Right lobe of liver (tissue), 4 donors: ENCODE measurements around the gene GDPGP1.

ENCODE experiments used
- POLR2A ChIP-seq: fragments of 450-650 bp; IDR thresholded peaks from one replicate; pipeline ENCODE4 v1.6.1; 2017; ENCODE audit warnings: antibody characterized with exemption, mild to moderate bottlenecking
- TF ChIP-seq, protein P1 (sequence below), 4 donors: fragments of 200-600 bp in 3 of 4; fragments of 450-650 bp in 1 of 4; IDR thresholded peaks; one replicate each; pipeline versions ENCODE4 v1.5.1 to v1.8.0; 2016 to 2022; ENCODE audit warnings: antibody characterized with exemption in 4 of 4, mild to moderate bottlenecking in 2 of 4
- donor health status: DM: no; HTN: no; CAD: no.
- donor health status: DM: no; HTN: no; CAD: no.
- donor health status: DM: no; HTN: yes; CAD: no.

DNA sequence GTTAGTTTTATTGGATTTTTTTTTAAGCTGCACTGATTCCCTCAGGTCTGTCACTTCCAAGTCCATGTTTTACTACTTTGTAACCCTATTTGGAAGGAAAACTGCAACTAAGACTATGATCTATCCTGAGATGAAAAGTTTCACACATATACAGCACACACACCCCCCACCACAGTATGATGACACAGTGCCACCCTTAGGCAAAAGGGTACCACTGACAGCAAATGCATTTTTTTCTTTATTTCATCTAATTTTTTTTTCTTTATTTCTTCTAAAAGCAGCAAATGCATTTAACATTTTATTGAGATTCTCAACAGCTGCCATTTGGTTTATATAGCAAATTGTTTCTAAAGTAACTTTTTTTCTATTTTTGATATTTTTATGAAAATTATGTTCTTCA is 52.7 kb downstream of the GDPGP1 start:
- TF ChIP-seq, protein P1, sequence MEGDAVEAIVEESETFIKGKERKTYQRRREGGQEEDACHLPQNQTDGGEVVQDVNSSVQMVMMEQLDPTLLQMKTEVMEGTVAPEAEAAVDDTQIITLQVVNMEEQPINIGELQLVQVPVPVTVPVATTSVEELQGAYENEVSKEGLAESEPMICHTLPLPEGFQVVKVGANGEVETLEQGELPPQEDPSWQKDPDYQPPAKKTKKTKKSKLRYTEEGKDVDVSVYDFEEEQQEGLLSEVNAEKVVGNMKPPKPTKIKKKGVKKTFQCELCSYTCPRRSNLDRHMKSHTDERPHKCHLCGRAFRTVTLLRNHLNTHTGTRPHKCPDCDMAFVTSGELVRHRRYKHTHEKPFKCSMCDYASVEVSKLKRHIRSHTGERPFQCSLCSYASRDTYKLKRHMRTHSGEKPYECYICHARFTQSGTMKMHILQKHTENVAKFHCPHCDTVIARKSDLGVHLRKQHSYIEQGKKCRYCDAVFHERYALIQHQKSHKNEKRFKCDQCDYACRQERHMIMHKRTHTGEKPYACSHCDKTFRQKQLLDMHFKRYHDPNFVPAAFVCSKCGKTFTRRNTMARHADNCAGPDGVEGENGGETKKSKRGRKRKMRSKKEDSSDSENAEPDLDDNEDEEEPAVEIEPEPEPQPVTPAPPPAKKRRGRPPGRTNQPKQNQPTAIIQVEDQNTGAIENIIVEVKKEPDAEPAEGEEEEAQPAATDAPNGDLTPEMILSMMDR (IDR thresholded peaks at IDR 0.05) = peak; percentile 29 to 51 (median 38)
- no peak for TF ChIP-seq POLR2A
